ENCODE results near the gene DLG2.
"Not testable (repeated sequence)": the region's sequence is repeated elsewhere in the genome, so short reads cannot be mapped to it uniquely, and the experiment has no call there.

The DLG2 gene

GRCh38 chr11:83455356-83455755, 2171.8 kb downstream of the DLG2 start:
- peaks cover 2% of the 10 kb centered on the region for H3K4me1 ChIP-seq (ENCODE audit: control insufficient read depth, insufficient read depth, low read length)
- no peaks in the 10 kb centered on the region for H3K9me3 ChIP-seq (ENCODE audit: control insufficient read depth, insufficient read depth, low read length)
- no peaks in the 10 kb centered on the region for H3K27me3 ChIP-seq (ENCODE audit: control insufficient read depth, insufficient read depth, low read length)
- no peak overlapping the region for H3K9ac ChIP-seq (ENCODE audit: low read depth, low read length)
- H3K4me3 ChIP-seq (ENCODE audit: low read depth, low read length), result no peak overlapping the region
- H3K36me3 ChIP-seq (ENCODE audit: control insufficient read depth, insufficient read depth, low read length), result no peaks in the 10 kb centered on the region

- no peaks in the 10 kb centered on the region for H3K27me3 ChIP-seq (ENCODE audit: control insufficient read depth, insufficient read depth, low read length)
- H3K4me1 ChIP-seq (ENCODE audit: control insufficient read depth, insufficient read depth, low read length), result peaks cover 2% of the 10 kb centered on the region
- H3K4me3 ChIP-seq (ENCODE audit: low read depth, low read length), result no peak overlapping the region
- no peak overlapping the region for H3K9ac ChIP-seq (ENCODE audit: low read depth, low read length)
- H3K36me3 ChIP-seq (ENCODE audit: control insufficient read depth, insufficient read depth, low read length), result no peaks in the 10 kb centered on the region
- no peaks in the 10 kb centered on the region for H3K9me3 ChIP-seq (ENCODE audit: control insufficient read depth, insufficient read depth, low read length)
Measured at GRCh38 chr11:83454674-83455073, 2172.5 kb downstream of the DLG2 start.

- H3K9me3 ChIP-seq (ENCODE audit: control insufficient read depth, insufficient read depth, low read length), result peaks cover 2% of the 10 kb centered on the region
Measured at GRCh38 chr11:83449338-83449913, 2177.7 kb downstream of the DLG2 start.

GRCh38 chr11:83448686-83449085, 2178.5 kb downstream of the DLG2 start:
- H3K4me1 ChIP-seq (ENCODE audit: control insufficient read depth, insufficient read depth, low read length), result no peaks in the 10 kb centered on the region
- H3K9me3 ChIP-seq (ENCODE audit: control insufficient read depth, insufficient read depth, low read length), result peaks cover 2% of the 10 kb centered on the region
- no peaks in the 10 kb centered on the region for H3K36me3 ChIP-seq (ENCODE audit: control insufficient read depth, insufficient read depth, low read length)
- H3K4me3 ChIP-seq (ENCODE audit: low read depth, low read length), result no peak overlapping the region
- H3K27me3 ChIP-seq (ENCODE audit: control insufficient read depth, insufficient read depth, low read length), result no peaks in the 10 kb centered on the region
- no peak overlapping the region for H3K9ac ChIP-seq (ENCODE audit: low read depth, low read length)

More at GRCh38 chr11:83449338-83449913, 2177.7 kb downstream of the DLG2 start:
- Histone ChIP-seq H3K4me3 (ENCODE audit: low read depth, low read length) (no peak overlapping the region), H3K9ac (ENCODE audit: low read depth, low read length) (no peak overlapping the region), H3K27me3 (ENCODE audit: control insufficient read depth, insufficient read depth, low read length) (no peaks in the 10 kb centered on the region), H3K36me3 (ENCODE audit: control insufficient read depth, insufficient read depth, low read length) (no peaks in the 10 kb centered on the region), H3K4me1 (ENCODE audit: control insufficient read depth, insufficient read depth, low read length) (no peaks in the 10 kb centered on the region)

GRCh38 chr11:83443880-83444279, 2183.3 kb downstream of the DLG2 start:
- H3K4me1 ChIP-seq (ENCODE audit: control insufficient read depth, insufficient read depth, low read length); H3K27me3 ChIP-seq (ENCODE audit: control insufficient read depth, insufficient read depth, low read length); H3K9me3 ChIP-seq (ENCODE audit: control insufficient read depth, insufficient read depth, low read length): not testable (repeated sequence)

GRCh38 chr11:83441601-83442000, 2185.5 kb downstream of the DLG2 start:
- Histone ChIP-seq H3K9me3 (ENCODE audit: control insufficient read depth, insufficient read depth, low read length) (no peaks in the 10 kb centered on the region), H3K36me3 (ENCODE audit: control insufficient read depth, insufficient read depth, low read length) (no peaks in the 10 kb centered on the region), H3K9ac (ENCODE audit: low read depth, low read length) (no peak overlapping the region), H3K27me3 (ENCODE audit: control insufficient read depth, insufficient read depth, low read length) (no peaks in the 10 kb centered on the region), H3K4me3 (ENCODE audit: low read depth, low read length) (no peak overlapping the region), H3K4me1 (ENCODE audit: control insufficient read depth, insufficient read depth, low read length) (no peaks in the 10 kb centered on the region)

More at GRCh38 chr11:83443880-83444279, 2183.3 kb downstream of the DLG2 start:
- H3K9ac ChIP-seq (ENCODE audit: low read depth, low read length); H3K4me3 ChIP-seq (ENCODE audit: low read depth, low read length); H3K36me3 ChIP-seq (ENCODE audit: control insufficient read depth, insufficient read depth, low read length): not testable (repeated sequence)

GRCh38 chr11:83441171-83441570, 2186.0 kb downstream of the DLG2 start:
- Histone ChIP-seq H3K27me3 (ENCODE audit: control insufficient read depth, insufficient read depth, low read length) (no peaks in the 10 kb centered on the region), H3K9me3 (ENCODE audit: control insufficient read depth, insufficient read depth, low read length) (no peaks in the 10 kb centered on the region), H3K9ac (ENCODE audit: low read depth, low read length) (no peak overlapping the region), H3K4me1 (ENCODE audit: control insufficient read depth, insufficient read depth, low read length) (no peaks in the 10 kb centered on the region), H3K36me3 (ENCODE audit: control insufficient read depth, insufficient read depth, low read length) (no peaks in the 10 kb centered on the region), H3K4me3 (ENCODE audit: low read depth, low read length) (no peak overlapping the region)

- no peak overlapping the region for H3K9ac ChIP-seq (ENCODE audit: low read depth, low read length)
Measured at GRCh38 chr11:83438438-83438837, 2188.7 kb downstream of the DLG2 start.

GRCh38 chr11:83437939-83438338, 2189.2 kb downstream of the DLG2 start:
- Histone ChIP-seq H3K9ac (ENCODE audit: low read depth, low read length) (no peak overlapping the region), H3K27me3 (ENCODE audit: control insufficient read depth, insufficient read depth, low read length) (no peaks in the 10 kb centered on the region), H3K4me1 (ENCODE audit: control insufficient read depth, insufficient read depth, low read length) (no peaks in the 10 kb centered on the region), H3K36me3 (ENCODE audit: control insufficient read depth, insufficient read depth, low read length) (no peaks in the 10 kb centered on the region), H3K4me3 (ENCODE audit: low read depth, low read length) (no peak overlapping the region), H3K9me3 (ENCODE audit: control insufficient read depth, insufficient read depth, low read length) (no peaks in the 10 kb centered on the region)

More at GRCh38 chr11:83438438-83438837, 2188.7 kb downstream of the DLG2 start:
- H3K27me3 ChIP-seq (ENCODE audit: control insufficient read depth, insufficient read depth, low read length), result no peaks in the 10 kb centered on the region
- no peaks in the 10 kb centered on the region for H3K36me3 ChIP-seq (ENCODE audit: control insufficient read depth, insufficient read depth, low read length)
- H3K4me1 ChIP-seq (ENCODE audit: control insufficient read depth, insufficient read depth, low read length), result no peaks in the 10 kb centered on the region
- H3K9me3 ChIP-seq (ENCODE audit: control insufficient read depth, insufficient read depth, low read length), result no peaks in the 10 kb centered on the region
- H3K4me3 ChIP-seq (ENCODE audit: low read depth, low read length), result no peak overlapping the region

GRCh38 chr11:83436855-83437254, 2190.3 kb downstream of the DLG2 start:
- Histone ChIP-seq H3K36me3 (ENCODE audit: control insufficient read depth, insufficient read depth, low read length) (no peaks in the 10 kb centered on the region), H3K9me3 (ENCODE audit: control insufficient read depth, insufficient read depth, low read length) (no peaks in the 10 kb centered on the region), H3K4me1 (ENCODE audit: control insufficient read depth, insufficient read depth, low read length) (no peaks in the 10 kb centered on the region), H3K9ac (ENCODE audit: low read depth, low read length) (no peak overlapping the region), H3K27me3 (ENCODE audit: control insufficient read depth, insufficient read depth, low read length) (no peaks in the 10 kb centered on the region), H3K4me3 (ENCODE audit: low read depth, low read length) (no peak overlapping the region)

GRCh38 chr11:83434812-83435211, 2192.3 kb downstream of the DLG2 start:
- not testable (repeated sequence) for H3K9ac ChIP-seq (ENCODE audit: low read depth, low read length); H3K4me3 ChIP-seq (ENCODE audit: low read depth, low read length); H3K9me3 ChIP-seq (ENCODE audit: control insufficient read depth, insufficient read depth, low read length); H3K4me1 ChIP-seq (ENCODE audit: control insufficient read depth, insufficient read depth, low read length); H3K36me3 ChIP-seq (ENCODE audit: control insufficient read depth, insufficient read depth, low read length); H3K27me3 ChIP-seq (ENCODE audit: control insufficient read depth, insufficient read depth, low read length)

GRCh38 chr11:83427943-83428342, 2199.2 kb downstream of the DLG2 start:
- Histone ChIP-seq H3K36me3 (ENCODE audit: control insufficient read depth, insufficient read depth, low read length) (no peaks in the 10 kb centered on the region), H3K9ac (ENCODE audit: low read depth, low read length) (no peak overlapping the region), H3K4me3 (ENCODE audit: low read depth, low read length) (no peak overlapping the region), H3K4me1 (ENCODE audit: control insufficient read depth, insufficient read depth, low read length) (peaks cover 4% of the 10 kb centered on the region), H3K9me3 (ENCODE audit: control insufficient read depth, insufficient read depth, low read length) (no peaks in the 10 kb centered on the region), H3K27me3 (ENCODE audit: control insufficient read depth, insufficient read depth, low read length) (no peaks in the 10 kb centered on the region)
